Liver (tissue), 9 donors: ENCODE data around the gene NDFIP2. TPM values are rescaled to one million over a fixed set of nuclear protein-coding genes. Genes with fewer than 3 reads are reported as not detected.

ENCODE experiments used
- DNase-seq: peaks from one replicate; pipeline ENCODE4 v3.0.0-alpha.2; 2017; ENCODE audit warnings: low spot score
- H3K27ac ChIP-seq, 2 donors: one replicate each; pipeline ENCODE4 v1.7.0; 2013; ENCODE audit warnings: inconsistent platforms in 2 of 2, low read length in 2 of 2, control low read depth in 1 of 2, low read depth in 1 of 2, mild to moderate bottlenecking in 1 of 2
- H3K27me3 ChIP-seq, 4 donors: one replicate each; pipeline versions ENCODE4 v1.6.1 to v1.7.0; 2013; ENCODE audit warnings: low read length in 3 of 4, inconsistent platforms in 1 of 4, mild to moderate bottlenecking in 1 of 4, moderate library complexity in 1 of 4; ENCODE audit not compliant: control insufficient read depth in 4 of 4, insufficient read depth in 4 of 4
- H3K36me3 ChIP-seq, 4 donors: one replicate each; pipeline versions ENCODE4 v1.6.1 to v1.7.0; 2013; ENCODE audit warnings: low read length in 3 of 4, mild to moderate bottlenecking in 3 of 4, low read depth in 1 of 4, moderate library complexity in 1 of 4; ENCODE audit not compliant: control insufficient read depth in 4 of 4, insufficient read depth in 3 of 4
- H3K4me1 ChIP-seq, 4 donors: one replicate each; pipeline versions ENCODE4 v1.6.1 to v1.7.0; 2013; ENCODE audit warnings: low read length in 3 of 4, mild to moderate bottlenecking in 3 of 4, moderate library complexity in 1 of 4; ENCODE audit not compliant: control insufficient read depth in 4 of 4, insufficient read depth in 4 of 4
- H3K4me3 ChIP-seq, 3 donors: one replicate each; pipeline versions ENCODE4 v1.6.1 to v1.7.0; 2013; ENCODE audit warnings: low read length in 3 of 3, control low read depth in 1 of 3, low read depth in 1 of 3, mild to moderate bottlenecking in 1 of 3
- H3K9ac ChIP-seq, 2 donors: one replicate each; pipeline ENCODE4 v1.7.0; 2013; ENCODE audit warnings: low read length in 2 of 2, mild to moderate bottlenecking in 2 of 2, moderate library complexity in 2 of 2, control low read depth in 1 of 2, low read depth in 1 of 2
- H3K9me3 ChIP-seq, 4 donors: one replicate each; pipeline versions ENCODE4 v1.6.1 to v1.7.0; 2013; ENCODE audit warnings: low read length in 3 of 4; ENCODE audit not compliant: control insufficient read depth in 4 of 4
- ATF3 ChIP-seq: IDR thresholded peaks from 2 replicates; pipeline ENCODE4 v1.6.1; 2016; ENCODE audit warnings: antibody characterized with exemption
- CTCF ChIP-seq: fragments of 150-350 bp; IDR thresholded peaks from 2 replicates; pipeline ENCODE4 v1.5.1; 2017; ENCODE audit warnings: improper control_type of control experiment, low read depth, low read length; ENCODE audit not compliant: missing input control
- EGR1 ChIP-seq, 2 donors: IDR thresholded peaks; 2 replicates each; pipeline ENCODE4 v1.6.1; 2016 to 2018; ENCODE audit warnings: antibody characterized with exemption in 2 of 2, low read depth in 2 of 2
- FOXA1 ChIP-seq: IDR thresholded peaks from 2 replicates; pipeline ENCODE4 v1.6.1; 2016; ENCODE audit warnings: antibody characterized with exemption
- FOXA2 ChIP-seq: IDR thresholded peaks from 2 replicates; pipeline ENCODE4 v1.6.1; 2016; ENCODE audit warnings: antibody characterized with exemption
- GABPA ChIP-seq, 2 donors: IDR thresholded peaks in 1 of 2; conservative IDR thresholded peaks in 1 of 2; 2 replicates each; pipeline ENCODE4 v1.6.1; 2016; ENCODE audit warnings: antibody characterized with exemption in 2 of 2, mild to moderate bottlenecking in 1 of 2, moderate library complexity in 1 of 2
- HNF4A ChIP-seq, 2 donors: conservative IDR thresholded peaks; 2 replicates each; pipeline ENCODE4 v1.6.1; 2016; ENCODE audit warnings: antibody characterized with exemption in 2 of 2, mild to moderate bottlenecking in 2 of 2
- HNF4G ChIP-seq: IDR thresholded peaks from 2 replicates; pipeline ENCODE4 v1.6.1; 2016; ENCODE audit warnings: antibody characterized with exemption
- JUND ChIP-seq, 2 donors: IDR thresholded peaks; 2 replicates each; pipeline ENCODE4 v1.6.1; 2016; ENCODE audit warnings: antibody characterized with exemption in 2 of 2
- NR2F2 ChIP-seq: IDR thresholded peaks from 2 replicates; pipeline ENCODE4 v1.6.1; 2016; ENCODE audit warnings: antibody characterized with exemption
- RAD21 ChIP-seq, 2 donors: IDR thresholded peaks; 2 replicates each; pipeline ENCODE4 v1.6.1; 2016; ENCODE audit warnings: antibody characterized with exemption in 2 of 2, mild to moderate bottlenecking in 2 of 2
- REST ChIP-seq: IDR thresholded peaks from 2 replicates; pipeline ENCODE4 v1.6.1; 2016; ENCODE audit warnings: antibody characterized with exemption, mild to moderate bottlenecking
- RXRA ChIP-seq, 2 donors: IDR thresholded peaks; 2 replicates each; pipeline ENCODE4 v1.6.1; 2017 to 2018; ENCODE audit warnings: antibody characterized with exemption in 2 of 2, mild to moderate bottlenecking in 1 of 2
- SP1 ChIP-seq: IDR thresholded peaks from 2 replicates; pipeline ENCODE4 v1.6.1; 2018; ENCODE audit warnings: antibody characterized with exemption, mild to moderate bottlenecking
- TAF1 ChIP-seq: conservative IDR thresholded peaks from 2 replicates; pipeline ENCODE4 v1.6.1; 2016; ENCODE audit warnings: antibody characterized with exemption, mild to moderate bottlenecking
- YY1 ChIP-seq: IDR thresholded peaks from 2 replicates; pipeline ENCODE4 v1.6.1; 2016; ENCODE audit warnings: antibody characterized with exemption, mild to moderate bottlenecking
- WGBS: extraction: QIAGEN DNeasy Blood & Tissue Kit; methylation state at CpG from one replicate; pipeline ENCODE4 v1.1.7; 2013; 5-methylcytosine and 5-hydroxymethylcytosine counted together
- polyA plus RNA-seq, 2 donors: library from polyadenylated mRNA; stranded (reverse) in 1 of 2; unstranded in 1 of 2; fragments of 200-250 nt in 1 of 2; fragments of >200 nt in 1 of 2; fragmentation: Nextera tagmentation in 1 of 2; extraction: Ambion mirVana in 1 of 2; gene quantifications; one replicate each; pipeline versions ENCODE4 v1.2.1 to v1.2.3, GENCODE V29; 2013 to 2015
- total RNA-seq, 2 donors: library from RNA; depleted of rRNA; stranded (reverse); fragments of >200 nt; gene quantifications; one replicate each; pipeline ENCODE4 v1.2.3, GENCODE V29; 2014
- donor health status: healthy.
- donor health status: healthy.
- donor health status: healthy.
- donor health status: healthy.
- donor health status: healthy.

Gene NDFIP2
- total and polyA plus RNA-seq, 4 donors, result 15.5 to 22.2 (median 16.3) TPM

GRCh38 chr13:79452239-79452913 lies 28.6 kb upstream of the NDFIP2 start:
- no peak for TF ChIP-seq RAD21 (IDR thresholded peaks at IDR 0.05)
- no peak for TF ChIP-seq HNF4A (conservative IDR thresholded peaks at IDR 0.05)
- no peak for TF ChIP-seq EGR1 (IDR thresholded peaks at IDR 0.05; ENCODE audit: low read depth in 2 of 2)
- TF ChIP-seq TAF1, result no peak
- no peak for TF ChIP-seq JUND (IDR thresholded peaks at IDR 0.05)
- no peak for TF ChIP-seq HNF4G
- no peak for TF ChIP-seq FOXA2
- TF ChIP-seq RXRA (IDR thresholded peaks at IDR 0.05), result no peak
- no peak for TF ChIP-seq YY1
- no peak for TF ChIP-seq NR2F2
- TF ChIP-seq SP1, result no peak
- TF ChIP-seq REST, result no peak
- TF ChIP-seq CTCF, result no peak
- no peak for TF ChIP-seq GABPA (IDR thresholded peaks at IDR 0.05 in 1 of 2, conservative IDR thresholded peaks at IDR 0.05 in 1 of 2)
- no peak for TF ChIP-seq FOXA1
- no peak for TF ChIP-seq ATF3

GRCh38 chr13:79455331-79455730 lies 25.6 kb upstream of the NDFIP2 start:
- no peak overlapping the region for H3K9ac ChIP-seq
- no peak for TF ChIP-seq SP1
- no peak for TF ChIP-seq JUND (IDR thresholded peaks at IDR 0.05)
- TF ChIP-seq EGR1 (IDR thresholded peaks at IDR 0.05; ENCODE audit: low read depth in 2 of 2), result no peak
- no peak for TF ChIP-seq NR2F2
- TF ChIP-seq CTCF, result no peak
- no peak overlapping the region for H3K27ac ChIP-seq
- H3K27me3 ChIP-seq, result no peaks in the 10 kb centered on the region
- no peaks in the 10 kb centered on the region for H3K9me3 ChIP-seq
- H3K4me3 ChIP-seq, result no peak overlapping the region
- 97% methylated on average over 7 of the region's 7 CpGs for WGBS
- no peak for DNase-seq
- no peaks in the 10 kb centered on the region for H3K4me1 ChIP-seq
- H3K36me3 ChIP-seq, result no peaks in the 10 kb centered on the region

More at GRCh38 chr13:79452239-79452913, 28.6 kb upstream of the NDFIP2 start:
- WGBS, result 73% methylated on average over 3 of the region's 3 CpGs
- no peaks in the 10 kb centered on the region for H3K9me3 ChIP-seq
- no peak for DNase-seq
- no peak overlapping the region for H3K9ac ChIP-seq
- H3K4me1 ChIP-seq, result no peaks in the 10 kb centered on the region
- H3K36me3 ChIP-seq, result no peaks in the 10 kb centered on the region
- no peak overlapping the region for H3K4me3 ChIP-seq
- H3K27ac ChIP-seq, result no peak overlapping the region
- no peaks in the 10 kb centered on the region for H3K27me3 ChIP-seq
